Measurements from ENCODE around the gene KCNMA1.

DNA sequence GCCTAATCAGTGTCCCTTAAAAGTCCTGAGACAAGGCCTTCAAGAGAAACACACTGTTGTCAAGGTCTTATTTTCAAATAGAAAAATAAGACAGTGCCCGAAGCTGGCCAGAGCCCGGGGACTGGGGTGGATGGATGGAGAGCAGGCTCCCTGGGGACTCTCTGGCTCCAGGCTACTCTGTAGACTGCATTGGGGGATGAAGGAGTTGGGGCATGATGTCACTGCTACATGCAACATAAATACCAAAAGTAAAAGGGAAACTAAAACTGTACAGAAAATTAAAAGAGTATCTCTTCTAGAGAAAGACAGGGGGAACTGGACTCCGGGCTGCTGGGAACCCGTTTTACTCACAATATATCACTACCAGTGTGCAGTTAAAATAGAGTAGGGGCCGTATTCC is 629.8 kb downstream of the KCNMA1 start:
- TF ChIP-seq, protein P1, sequence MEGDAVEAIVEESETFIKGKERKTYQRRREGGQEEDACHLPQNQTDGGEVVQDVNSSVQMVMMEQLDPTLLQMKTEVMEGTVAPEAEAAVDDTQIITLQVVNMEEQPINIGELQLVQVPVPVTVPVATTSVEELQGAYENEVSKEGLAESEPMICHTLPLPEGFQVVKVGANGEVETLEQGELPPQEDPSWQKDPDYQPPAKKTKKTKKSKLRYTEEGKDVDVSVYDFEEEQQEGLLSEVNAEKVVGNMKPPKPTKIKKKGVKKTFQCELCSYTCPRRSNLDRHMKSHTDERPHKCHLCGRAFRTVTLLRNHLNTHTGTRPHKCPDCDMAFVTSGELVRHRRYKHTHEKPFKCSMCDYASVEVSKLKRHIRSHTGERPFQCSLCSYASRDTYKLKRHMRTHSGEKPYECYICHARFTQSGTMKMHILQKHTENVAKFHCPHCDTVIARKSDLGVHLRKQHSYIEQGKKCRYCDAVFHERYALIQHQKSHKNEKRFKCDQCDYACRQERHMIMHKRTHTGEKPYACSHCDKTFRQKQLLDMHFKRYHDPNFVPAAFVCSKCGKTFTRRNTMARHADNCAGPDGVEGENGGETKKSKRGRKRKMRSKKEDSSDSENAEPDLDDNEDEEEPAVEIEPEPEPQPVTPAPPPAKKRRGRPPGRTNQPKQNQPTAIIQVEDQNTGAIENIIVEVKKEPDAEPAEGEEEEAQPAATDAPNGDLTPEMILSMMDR (IDR thresholded peaks at IDR 0.05 in 4 of 5, conservative IDR thresholded peaks at IDR 0.05 in 1 of 5) = no peak
- no peak for TF ChIP-seq POLR2A (IDR thresholded peaks at IDR 0.05)
